NCI-H2029 treated with DMSO at 0.1 percent for 48 hours (cell line): ENCODE results near the gene SLBP.
"Not testable (repeated sequence)": the region's sequence is repeated elsewhere in the genome, so short reads cannot be mapped to it uniquely, and the experiment has no call there.

ENCODE experiments used
- DNase-seq: peaks from one replicate; lab custom pipeline; 2025; lab: John Stamatoyannopoulos, UW

Gene SLBP

GRCh38 chr4:1675136-1675801, 36.9 kb downstream of the SLBP start:
- no peak for DNase-seq

GRCh38 chr4:1674682-1675081, 37.4 kb downstream of the SLBP start:
- no peak for DNase-seq

- no peak for DNase-seq
Observed at GRCh38 chr4:1673671-1674070, 38.4 kb downstream of the SLBP start.

- not testable (repeated sequence) for DNase-seq
Observed at GRCh38 chr4:1671011-1671410, 41.1 kb downstream of the SLBP start.

GRCh38 chr4:1670279-1670678, 41.8 kb downstream of the SLBP start:
- DNase-seq = no peak

- no peak for DNase-seq
Observed at GRCh38 chr4:1669850-1670249, 42.3 kb downstream of the SLBP start.

GRCh38 chr4:1669270-1669669, 42.8 kb downstream of the SLBP start:
- no peak for DNase-seq

GRCh38 chr4:1668488-1668840, 43.7 kb downstream of the SLBP start:
- no peak for DNase-seq

GRCh38 chr4:1667273-1667672, 44.8 kb downstream of the SLBP start:
- DNase-seq = no peak

- no peak for DNase-seq
Observed at GRCh38 chr4:1666391-1666790, 45.7 kb downstream of the SLBP start.

- DNase-seq = no peak
Observed at GRCh38 chr4:1664141-1664540, 48.0 kb downstream of the SLBP start.

GRCh38 chr4:1663549-1663948, 48.6 kb downstream of the SLBP start:
- DNase-seq = no peak

GRCh38 chr4:1661695-1662094, 50.4 kb downstream of the SLBP start:
- no peak for DNase-seq

GRCh38 chr4:1660948-1661677, 51.0 kb downstream of the SLBP start:
- DNase-seq = no peak

GRCh38 chr4:1659104-1660043, 52.7 kb downstream of the SLBP start:
- DNase-seq = no peak

- no peak for DNase-seq
Observed at GRCh38 chr4:1658581-1658980, 53.5 kb downstream of the SLBP start.

GRCh38 chr4:1658146-1658545, 54.0 kb downstream of the SLBP start:
- DNase-seq = no peak

- DNase-seq = no peak
Observed at GRCh38 chr4:1656986-1657385, 55.1 kb downstream of the SLBP start.

GRCh38 chr4:1656132-1656531, 56.0 kb downstream of the SLBP start:
- no peak for DNase-seq

- DNase-seq = no peak
Observed at GRCh38 chr4:1655676-1656075, 56.4 kb downstream of the SLBP start.

- no peak for DNase-seq
Observed at GRCh38 chr4:1655081-1655480, 57.0 kb downstream of the SLBP start.

GRCh38 chr4:1654216-1654955, 57.7 kb downstream of the SLBP start:
- DNase-seq = no peak
